Colonic mucosa (tissue), 4 donors: Measurements from ENCODE around the gene R3HDM1. TPM values are rescaled to one million over a fixed set of nuclear protein-coding genes. Genes with fewer than 3 reads are reported as not detected.
"Not testable (repeated sequence)": the region's sequence is repeated elsewhere in the genome, so short reads cannot be mapped to it uniquely, and the experiment has no call there.

ENCODE experiments used
- DNase-seq: peaks from one replicate; pipeline ENCODE4 v3.0.0-alpha.2; 2020
- H3K27ac ChIP-seq: fragments of 200-600 bp; one replicate; pipeline ENCODE4 v1.8.0; 2021
- H3K27me3 ChIP-seq: fragments of 200-600 bp; one replicate; pipeline ENCODE4 v1.8.0; 2021
- H3K36me3 ChIP-seq: fragments of 200-600 bp; one replicate; pipeline ENCODE4 v1.8.0; 2021
- H3K4me1 ChIP-seq: fragments of 200-600 bp; one replicate; pipeline ENCODE4 v1.8.0; 2021; ENCODE audit warnings: mild to moderate bottlenecking
- H3K4me3 ChIP-seq: fragments of 200-600 bp; one replicate; pipeline ENCODE4 v1.8.0; 2021
- H3K9ac ChIP-seq, 2 donors: one replicate each; pipeline ENCODE4 v1.7.0; 2013; ENCODE audit warnings: control low read depth in 2 of 2, low read depth in 2 of 2, low read length in 2 of 2
- H3K9me3 ChIP-seq: fragments of 200-600 bp; one replicate; pipeline ENCODE4 v1.8.0; 2021
- intact Hi-C: fragments of 100-400 bp; cut with DNase I; formaldehyde crosslinking; loops from one replicate; pipeline ENCODE4 v1.14.1; 2022
- total RNA-seq, 2 donors: library from RNA; stranded (reverse); fragmentation: NEBNext Ultra II Directional in 1 of 2; extraction: Animal tissue kit (Norgen Biotek cat#: 25700) in 1 of 2; gene quantifications; one replicate each; pipeline ENCODE4 v1.2.1, GENCODE V29; 2021
- TF ChIP-seq, protein P1 (sequence below): fragments of 200-600 bp; IDR thresholded peaks from one replicate; pipeline ENCODE4 v1.8.0; 2022; ENCODE audit warnings: antibody characterized with exemption, mild to moderate bottlenecking
- donor health status: healthy.
- donor health status: DM: no; HTN: no; CAD: no.
- donor health status: DM: no; HTN: no; CAD: no.

Gene R3HDM1
- total RNA-seq, 2 donors from 2014 or later = 22.7 to 34.2 TPM

DNA sequence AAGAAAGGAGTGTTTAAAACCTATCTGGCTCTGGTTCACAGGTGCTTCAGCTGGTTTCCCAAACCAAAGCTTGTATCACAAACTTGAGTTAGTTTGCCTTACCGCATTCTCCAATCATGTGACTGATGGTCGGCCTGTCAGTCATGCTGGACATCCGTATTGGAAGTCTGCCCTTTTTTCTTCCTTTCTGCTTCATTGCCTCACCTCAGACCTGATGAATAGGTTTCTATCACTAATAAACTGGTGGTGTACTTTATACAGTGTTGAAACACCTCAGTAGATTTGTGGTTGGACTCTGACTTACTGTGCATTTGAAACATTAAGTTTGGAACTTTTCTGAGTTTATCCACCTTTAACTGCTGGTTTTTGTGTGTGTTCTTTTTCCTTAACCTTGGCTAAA is 84.1 kb downstream of the R3HDM1 start:
- H3K4me3 ChIP-seq = no peak overlapping the region
- intact Hi-C loops = no loop called here
- H3K9me3 ChIP-seq = no peaks in the 10 kb centered on the region
- TF ChIP-seq, protein P1, sequence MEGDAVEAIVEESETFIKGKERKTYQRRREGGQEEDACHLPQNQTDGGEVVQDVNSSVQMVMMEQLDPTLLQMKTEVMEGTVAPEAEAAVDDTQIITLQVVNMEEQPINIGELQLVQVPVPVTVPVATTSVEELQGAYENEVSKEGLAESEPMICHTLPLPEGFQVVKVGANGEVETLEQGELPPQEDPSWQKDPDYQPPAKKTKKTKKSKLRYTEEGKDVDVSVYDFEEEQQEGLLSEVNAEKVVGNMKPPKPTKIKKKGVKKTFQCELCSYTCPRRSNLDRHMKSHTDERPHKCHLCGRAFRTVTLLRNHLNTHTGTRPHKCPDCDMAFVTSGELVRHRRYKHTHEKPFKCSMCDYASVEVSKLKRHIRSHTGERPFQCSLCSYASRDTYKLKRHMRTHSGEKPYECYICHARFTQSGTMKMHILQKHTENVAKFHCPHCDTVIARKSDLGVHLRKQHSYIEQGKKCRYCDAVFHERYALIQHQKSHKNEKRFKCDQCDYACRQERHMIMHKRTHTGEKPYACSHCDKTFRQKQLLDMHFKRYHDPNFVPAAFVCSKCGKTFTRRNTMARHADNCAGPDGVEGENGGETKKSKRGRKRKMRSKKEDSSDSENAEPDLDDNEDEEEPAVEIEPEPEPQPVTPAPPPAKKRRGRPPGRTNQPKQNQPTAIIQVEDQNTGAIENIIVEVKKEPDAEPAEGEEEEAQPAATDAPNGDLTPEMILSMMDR = no peak
- no peak overlapping the region for H3K9ac ChIP-seq
- no peaks in the 10 kb centered on the region for H3K4me1 ChIP-seq
- DNase-seq = no peak
- no peaks in the 10 kb centered on the region for H3K36me3 ChIP-seq
- no peaks in the 10 kb centered on the region for H3K27me3 ChIP-seq
- H3K27ac ChIP-seq = no peak overlapping the region

DNA sequence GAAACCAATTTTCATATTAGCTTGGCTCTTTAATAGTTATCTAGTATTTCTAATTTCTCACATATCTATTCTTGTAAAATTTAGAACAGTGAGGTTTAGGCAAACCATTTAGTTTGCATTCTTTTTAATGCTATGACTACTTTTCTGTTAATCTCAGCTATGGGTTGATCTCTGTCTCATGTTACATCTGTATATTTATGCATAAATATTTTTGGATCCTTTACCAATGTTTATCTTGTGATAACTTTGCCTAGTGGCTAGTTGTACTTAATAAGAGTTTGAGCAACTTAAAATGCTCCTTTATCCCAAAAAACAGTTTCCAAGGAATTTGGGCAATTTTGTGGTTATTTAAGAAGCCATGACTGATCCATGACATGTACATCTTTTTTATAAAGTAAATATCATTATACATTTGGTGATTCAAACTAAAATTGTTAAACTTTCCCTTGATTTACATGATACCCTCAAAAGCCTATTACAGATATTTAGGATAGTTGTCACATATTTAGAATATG is 86.3 kb downstream of the R3HDM1 start:
- intact Hi-C loops = no loop called here
- H3K36me3 ChIP-seq = no peaks in the 10 kb centered on the region
- H3K4me1 ChIP-seq = no peaks in the 10 kb centered on the region
- H3K9me3 ChIP-seq = no peaks in the 10 kb centered on the region
- TF ChIP-seq, protein P1 = no peak
- no peak overlapping the region for H3K9ac ChIP-seq
- no peak overlapping the region for H3K27ac ChIP-seq
- no peak overlapping the region for H3K4me3 ChIP-seq
- no peak for DNase-seq
- no peaks in the 10 kb centered on the region for H3K27me3 ChIP-seq

DNA sequence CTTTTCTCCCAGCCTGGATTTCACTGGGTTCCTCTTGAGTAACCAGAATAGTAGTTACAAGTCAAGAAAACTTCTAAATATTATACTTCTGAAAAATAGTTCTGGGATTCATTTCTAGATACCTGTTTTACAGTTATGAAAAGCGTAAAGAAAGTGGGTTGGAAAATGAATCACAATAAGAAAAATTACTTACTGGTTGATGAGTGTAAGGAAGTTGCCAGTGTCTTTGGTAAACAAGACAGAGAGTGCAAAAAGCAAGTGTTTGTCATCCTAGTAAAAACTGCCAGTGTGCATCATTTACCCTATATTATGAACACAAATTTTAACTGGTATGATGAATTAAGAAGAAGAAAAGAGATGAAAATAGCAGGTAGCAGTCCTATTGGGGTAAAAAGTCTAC is 88.9 kb downstream of the R3HDM1 start:
- no peaks in the 10 kb centered on the region for H3K4me1 ChIP-seq
- intact Hi-C loops = no loop called here
- no peaks in the 10 kb centered on the region for H3K36me3 ChIP-seq
- H3K27me3 ChIP-seq = no peaks in the 10 kb centered on the region
- DNase-seq = no peak
- H3K27ac ChIP-seq = no peak overlapping the region
- TF ChIP-seq, protein P1 = no peak
- H3K9ac ChIP-seq = no peak overlapping the region
- no peak overlapping the region for H3K4me3 ChIP-seq
- H3K9me3 ChIP-seq = no peaks in the 10 kb centered on the region

DNA sequence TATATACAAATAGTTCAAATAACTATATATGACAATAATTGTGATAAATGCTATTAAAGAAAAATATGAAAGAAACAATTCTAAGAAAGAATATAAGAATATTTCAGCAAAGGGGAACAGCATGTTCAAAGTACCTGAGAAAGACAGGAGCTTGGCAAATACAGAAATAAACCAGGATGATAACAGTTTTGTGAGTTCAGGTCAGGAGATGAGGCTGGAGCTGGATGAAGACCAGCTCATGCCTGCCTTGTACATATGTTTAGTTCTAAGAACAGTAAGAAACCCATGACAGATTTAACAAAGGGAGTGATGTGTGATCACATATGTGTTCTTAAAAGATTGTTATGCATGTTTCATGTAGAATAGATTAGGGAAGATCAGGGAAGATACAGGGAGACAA is 98.2 kb downstream of the R3HDM1 start:
- TF ChIP-seq, protein P1 = no peak
- H3K27me3 ChIP-seq = no peaks in the 10 kb centered on the region
- H3K9me3 ChIP-seq = no peaks in the 10 kb centered on the region
- H3K9ac ChIP-seq = no peak overlapping the region
- H3K4me3 ChIP-seq = no peak overlapping the region
- H3K36me3 ChIP-seq = no peaks in the 10 kb centered on the region
- intact Hi-C loops = no loop called here
- no peak for DNase-seq
- H3K27ac ChIP-seq = no peak overlapping the region
- no peaks in the 10 kb centered on the region for H3K4me1 ChIP-seq

DNA sequence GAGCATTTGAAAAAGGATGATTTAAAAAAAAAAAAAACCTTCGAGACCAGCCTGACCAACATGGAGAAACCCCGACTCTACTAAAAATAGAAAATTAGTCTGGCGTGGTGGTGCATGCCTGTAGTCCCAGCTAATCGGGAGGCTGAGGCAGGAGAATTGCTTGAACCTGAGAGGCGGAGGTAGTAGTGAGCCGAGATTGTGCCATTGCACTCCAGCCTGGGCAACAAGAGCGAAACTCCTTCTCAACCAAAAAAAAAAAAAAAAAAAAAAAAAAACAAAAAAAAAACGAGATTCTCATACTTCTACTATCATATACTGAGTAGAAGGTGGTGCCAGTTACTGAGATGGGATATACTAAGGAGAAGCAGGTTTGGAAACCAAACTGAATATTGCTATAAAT is 98.8 kb downstream of the R3HDM1 start:
- H3K36me3 ChIP-seq, intact Hi-C loops, H3K9me3 ChIP-seq, H3K4me1 ChIP-seq, H3K27me3 ChIP-seq, H3K4me3 ChIP-seq, H3K9ac ChIP-seq, H3K27ac ChIP-seq, DNase-seq: not testable (repeated sequence)

DNA sequence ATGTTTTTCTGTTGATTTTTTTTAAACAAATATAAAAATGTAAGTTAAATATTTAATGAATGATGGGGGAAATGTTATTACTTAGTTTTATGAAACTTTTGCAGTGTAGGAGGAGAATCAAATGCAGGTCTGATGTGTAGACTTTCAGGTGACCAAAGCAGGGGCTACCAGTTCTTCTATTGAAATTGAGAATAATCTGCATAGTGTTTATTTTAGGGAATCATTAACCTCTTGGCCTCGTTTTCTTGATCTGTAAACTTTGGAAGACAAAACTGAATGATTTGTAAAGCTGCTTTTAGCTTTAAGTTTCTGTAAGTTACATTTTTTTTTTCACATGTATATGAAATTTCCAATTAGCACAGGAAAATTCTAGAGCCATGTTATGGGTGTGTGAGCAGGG is 99.2 kb downstream of the R3HDM1 start:
- no peaks in the 10 kb centered on the region for H3K9me3 ChIP-seq
- DNase-seq = no peak
- no peak overlapping the region for H3K4me3 ChIP-seq
- intact Hi-C loops = no loop called here
- no peak overlapping the region for H3K9ac ChIP-seq
- no peaks in the 10 kb centered on the region for H3K36me3 ChIP-seq
- no peaks in the 10 kb centered on the region for H3K27me3 ChIP-seq
- no peak overlapping the region for H3K27ac ChIP-seq
- TF ChIP-seq, protein P1 = no peak
- H3K4me1 ChIP-seq = no peaks in the 10 kb centered on the region
